GM10266 (cell line): ENCODE data around the gene ZNF487.
A peak's percentile ranks its signal among the peaks of the same experiment; 100 is the strongest.
"Not testable (repeated sequence)": the region's sequence is repeated elsewhere in the genome, so short reads cannot be mapped to it uniquely, and the experiment has no call there.

Experiments used
- DNase-seq: peaks from one replicate; pipeline ENCODE4 v3.0.0; 2012; ENCODE audit errors: extremely low spot score
- TF ChIP-seq, protein P1 (sequence below): IDR thresholded peaks from 2 replicates; pipeline ENCODE4 v1.5.1; 2012; ENCODE audit warnings: mild to moderate bottlenecking, low read depth; ENCODE audit not compliant: control insufficient read depth, insufficient read depth; ENCODE audit errors: missing control alignments

Gene ZNF487

DNA sequence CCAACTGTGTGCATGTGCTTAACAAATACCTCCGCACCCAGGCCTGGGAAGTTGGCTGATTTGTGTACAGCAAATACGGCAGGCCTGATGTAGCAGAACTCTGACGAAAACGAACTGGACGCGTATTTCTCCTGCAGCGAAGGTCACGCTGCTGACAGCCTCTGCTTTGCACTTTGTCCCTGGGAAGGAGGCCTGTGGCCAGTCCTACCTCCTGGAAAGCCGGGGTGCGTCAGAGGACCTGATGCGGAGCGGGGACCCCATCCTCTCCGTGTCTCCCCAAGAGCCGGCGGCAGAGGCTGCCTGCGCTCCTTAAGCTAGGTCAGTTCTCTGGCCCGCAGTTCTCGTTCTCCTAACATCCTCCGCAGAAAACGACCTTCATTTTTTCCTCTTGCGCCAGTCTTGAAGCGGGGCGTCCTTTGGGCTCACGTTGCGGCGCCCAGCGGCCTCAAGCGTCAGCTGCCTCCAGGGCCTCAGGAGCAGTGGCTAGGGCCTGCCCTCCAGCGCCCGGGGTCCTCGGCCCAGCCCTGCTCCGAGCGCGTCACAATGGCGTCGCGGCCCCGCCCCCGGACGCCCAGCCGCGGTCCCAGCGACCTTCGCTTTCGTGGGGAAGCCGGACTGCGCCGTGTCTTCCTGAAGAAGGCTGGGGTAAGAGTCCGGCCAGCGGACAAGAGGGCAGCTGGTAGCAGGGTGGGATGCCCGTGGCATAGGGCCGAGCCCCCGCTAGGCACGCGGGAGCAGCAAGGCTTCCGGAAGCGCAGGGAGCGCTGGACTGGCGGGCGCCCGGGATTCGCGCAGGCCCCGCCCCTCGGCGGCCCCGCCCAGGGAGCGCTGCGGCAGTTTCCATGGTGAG lies at the start of gene ZNF487:
TSS of gene ZNF487 (plus strand) at position 821 of the 850 bp plus-strand sequence. CDS start 38,703 bp downstream, outside the sequence.
- TF ChIP-seq, protein P1, sequence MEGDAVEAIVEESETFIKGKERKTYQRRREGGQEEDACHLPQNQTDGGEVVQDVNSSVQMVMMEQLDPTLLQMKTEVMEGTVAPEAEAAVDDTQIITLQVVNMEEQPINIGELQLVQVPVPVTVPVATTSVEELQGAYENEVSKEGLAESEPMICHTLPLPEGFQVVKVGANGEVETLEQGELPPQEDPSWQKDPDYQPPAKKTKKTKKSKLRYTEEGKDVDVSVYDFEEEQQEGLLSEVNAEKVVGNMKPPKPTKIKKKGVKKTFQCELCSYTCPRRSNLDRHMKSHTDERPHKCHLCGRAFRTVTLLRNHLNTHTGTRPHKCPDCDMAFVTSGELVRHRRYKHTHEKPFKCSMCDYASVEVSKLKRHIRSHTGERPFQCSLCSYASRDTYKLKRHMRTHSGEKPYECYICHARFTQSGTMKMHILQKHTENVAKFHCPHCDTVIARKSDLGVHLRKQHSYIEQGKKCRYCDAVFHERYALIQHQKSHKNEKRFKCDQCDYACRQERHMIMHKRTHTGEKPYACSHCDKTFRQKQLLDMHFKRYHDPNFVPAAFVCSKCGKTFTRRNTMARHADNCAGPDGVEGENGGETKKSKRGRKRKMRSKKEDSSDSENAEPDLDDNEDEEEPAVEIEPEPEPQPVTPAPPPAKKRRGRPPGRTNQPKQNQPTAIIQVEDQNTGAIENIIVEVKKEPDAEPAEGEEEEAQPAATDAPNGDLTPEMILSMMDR: peak; percentile 62
- DNase-seq: peak; percentile 93

DNA sequence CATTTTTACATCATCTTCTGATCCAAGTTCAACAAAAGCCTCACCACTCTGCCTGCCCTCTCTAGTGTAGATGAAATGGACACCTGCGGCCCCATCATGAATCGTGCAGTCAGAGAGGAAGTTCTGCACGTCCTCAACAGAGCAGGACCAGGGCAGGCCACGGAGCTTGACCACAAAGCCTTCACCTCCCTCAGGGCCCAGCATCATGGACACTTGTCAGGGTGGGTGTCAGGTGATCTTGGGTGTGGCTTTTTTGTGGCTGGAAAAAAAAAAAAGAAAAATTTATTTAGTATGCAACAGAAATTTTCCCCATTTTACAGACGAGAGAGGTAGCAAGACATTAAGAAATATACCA lies 49.3 kb upstream of the ZNF487 start:
- TF ChIP-seq, protein P1: no peak
- DNase-seq: no peak

DNA sequence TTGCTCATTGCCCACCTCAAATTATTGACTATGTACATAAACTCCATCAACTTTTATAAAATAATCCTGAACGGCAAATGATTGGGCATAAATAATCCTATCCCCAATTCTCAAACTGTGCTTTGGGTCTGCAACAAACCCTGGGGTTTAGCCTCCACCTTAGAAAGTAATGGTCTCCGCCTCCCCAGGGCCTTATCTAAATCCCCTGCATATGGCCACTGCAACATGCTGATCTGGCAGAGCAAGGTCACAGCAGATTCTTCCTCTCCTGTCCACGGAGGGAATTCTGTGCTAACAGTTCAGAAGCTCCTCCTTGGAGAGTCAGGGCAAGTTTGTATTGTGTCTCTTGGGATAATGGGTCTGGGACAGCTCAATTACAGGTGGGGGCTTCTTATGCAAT lies 47.0 kb upstream of the ZNF487 start:
- TF ChIP-seq, protein P1: no peak
- no peak for DNase-seq

DNA sequence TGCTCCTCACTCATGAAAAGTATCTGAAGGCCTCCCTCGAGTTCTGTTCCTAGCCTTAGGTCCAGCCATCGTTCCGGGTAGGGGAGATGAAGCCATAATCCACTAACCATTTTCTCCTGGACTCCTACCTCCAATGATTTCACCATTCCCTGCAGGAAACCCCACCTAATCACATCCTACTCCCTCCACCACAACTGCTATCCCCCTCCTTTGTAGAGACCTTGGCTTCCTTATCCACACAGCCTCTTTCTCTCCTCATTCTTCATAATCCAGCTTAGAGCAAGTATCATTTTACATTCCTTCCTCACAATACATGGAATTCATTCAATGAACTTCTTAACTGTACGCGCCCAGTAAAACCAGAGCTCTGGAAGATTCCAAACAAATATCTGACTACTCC lies 46.6 kb upstream of the ZNF487 start:
- no peak for DNase-seq
- TF ChIP-seq, protein P1: no peak

DNA sequence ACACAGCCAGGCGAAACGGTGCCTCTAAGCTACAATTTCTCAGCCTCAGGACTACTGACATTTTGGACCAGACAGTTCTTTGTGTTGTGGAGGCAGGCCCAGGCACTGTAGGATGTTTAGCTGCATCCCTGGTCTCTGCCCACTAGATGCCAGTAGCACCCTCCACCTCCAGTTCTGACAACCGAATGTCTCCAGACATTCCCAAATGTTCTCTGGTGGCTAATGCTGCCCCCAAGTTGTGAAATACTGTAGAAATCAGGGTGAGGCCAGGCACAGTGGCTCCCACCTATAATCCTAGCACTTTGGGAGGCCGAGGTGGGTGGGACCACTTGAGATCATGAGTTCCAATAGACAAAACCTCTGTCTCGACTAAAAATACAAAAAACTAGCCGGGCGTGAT lies 46.2 kb upstream of the ZNF487 start:
- DNase-seq: no peak
- TF ChIP-seq, protein P1: no peak

DNA sequence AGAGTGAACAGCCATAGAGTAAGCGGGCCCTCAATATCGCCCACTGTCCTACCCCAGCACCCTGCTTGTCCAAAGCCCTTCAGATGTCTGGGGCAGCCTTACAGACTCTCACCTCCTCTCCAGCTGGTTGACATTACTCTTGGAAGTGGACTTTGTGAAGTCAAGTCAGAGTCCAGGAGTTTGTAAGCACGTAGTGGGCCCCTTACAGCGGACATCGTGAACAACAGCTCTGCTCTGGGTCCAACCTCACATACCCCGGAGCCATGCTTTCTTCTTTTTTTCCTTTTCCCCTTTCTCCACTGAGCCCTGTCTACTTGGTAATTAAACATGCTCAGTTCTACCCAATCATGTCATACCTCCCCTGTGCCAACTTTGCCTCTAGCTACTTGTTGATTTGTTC lies 45.4 kb upstream of the ZNF487 start:
- DNase-seq: no peak
- TF ChIP-seq, protein P1: no peak

DNA sequence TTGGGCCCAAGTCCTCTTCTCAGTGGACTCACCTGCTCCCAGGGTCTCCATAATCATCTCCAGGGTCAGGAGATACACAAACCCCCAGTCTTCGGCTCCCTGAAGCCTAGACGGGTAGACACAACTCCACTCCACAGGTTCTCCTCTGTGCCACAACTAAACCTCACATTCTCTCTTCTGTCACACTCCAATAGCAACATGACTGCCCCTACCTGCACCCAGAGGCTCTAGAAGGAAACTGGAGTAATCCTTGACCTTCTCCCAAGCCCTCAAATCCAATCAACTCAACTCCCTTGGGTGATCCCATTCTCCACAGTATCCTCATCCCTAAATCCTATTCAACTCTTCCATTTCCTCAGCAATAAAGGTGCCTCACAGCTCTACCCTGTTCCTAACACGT lies 44.2 kb upstream of the ZNF487 start:
- DNase-seq: no peak
- TF ChIP-seq, protein P1: no peak

DNA sequence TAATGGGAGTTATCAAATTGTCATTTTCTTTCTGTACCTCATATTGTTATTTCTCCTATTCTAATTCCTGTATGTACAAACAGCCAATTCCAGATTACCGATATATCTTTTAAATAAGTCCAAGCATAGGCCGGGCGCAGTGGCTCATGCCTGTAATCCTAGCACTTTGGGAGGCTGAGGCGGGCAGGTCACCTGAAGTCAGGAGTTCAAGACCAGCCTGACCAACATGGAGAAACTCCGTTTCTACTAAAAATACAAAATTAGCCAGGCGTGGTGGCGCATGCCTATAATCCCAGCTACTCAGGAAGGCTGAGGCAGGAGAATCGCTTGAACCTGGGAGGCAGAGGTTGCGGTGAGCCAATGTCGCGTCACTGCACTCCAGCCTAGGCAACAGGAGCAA lies 43.7 kb upstream of the ZNF487 start:
- not testable (repeated sequence) for DNase-seq
